Sigmoid colon (tissue), 4 donors: ENCODE results near the gene ALKBH1.

ENCODE experiments used
- EP300 ChIP-seq, 4 donors: sonication (generic); formaldehyde crosslinking; IDR thresholded peaks; one replicate each; pipeline ENCODE4 v1.6.1; 2017; ENCODE audit warnings: antibody characterized with exemption in 4 of 4
- POLR2A ChIP-seq, 2 donors: fragments of 450-650 bp; IDR thresholded peaks; one replicate each; pipeline ENCODE4 v1.6.1; 2016; ENCODE audit warnings: antibody characterized with exemption in 2 of 2, mild to moderate bottlenecking in 2 of 2, moderate library complexity in 2 of 2
- POLR2AphosphoS5 ChIP-seq, 4 donors: sonication (generic); formaldehyde crosslinking; IDR thresholded peaks; one replicate each; pipeline ENCODE4 v1.6.1; 2017; ENCODE audit warnings: antibody characterized with exemption in 4 of 4
- TF ChIP-seq, protein P1 (sequence below), 4 experiments: fragments of 450-650 bp in 3 of 4; fragments of 200-600 bp in 1 of 4; IDR thresholded peaks; one replicate each; pipeline ENCODE4 v1.5.1; 2016 to 2019; ENCODE audit warnings: antibody characterized with exemption in 4 of 4, mild to moderate bottlenecking in 3 of 4, moderate library complexity in 2 of 4

DNA sequence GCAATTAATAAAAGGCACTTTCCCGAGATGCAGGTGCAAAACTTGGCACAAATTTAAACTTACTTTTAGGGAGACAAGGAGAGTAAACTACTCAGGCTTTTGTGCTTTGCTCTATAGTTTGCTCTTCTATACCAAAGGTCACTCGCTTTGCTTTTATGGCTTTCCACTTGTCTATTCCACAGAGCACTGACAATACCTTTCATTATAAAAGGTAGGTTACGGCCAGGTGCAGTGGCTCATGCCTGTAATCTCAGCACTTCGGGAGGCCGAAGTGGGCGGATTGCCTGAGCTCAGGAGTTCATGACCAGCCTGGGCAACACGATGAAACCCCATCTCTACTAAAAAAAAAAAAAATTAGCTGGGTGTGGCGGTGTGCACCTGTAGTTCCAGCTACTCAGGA, 32.9 kb downstream of the ALKBH1 start:
- TF ChIP-seq, protein P1, sequence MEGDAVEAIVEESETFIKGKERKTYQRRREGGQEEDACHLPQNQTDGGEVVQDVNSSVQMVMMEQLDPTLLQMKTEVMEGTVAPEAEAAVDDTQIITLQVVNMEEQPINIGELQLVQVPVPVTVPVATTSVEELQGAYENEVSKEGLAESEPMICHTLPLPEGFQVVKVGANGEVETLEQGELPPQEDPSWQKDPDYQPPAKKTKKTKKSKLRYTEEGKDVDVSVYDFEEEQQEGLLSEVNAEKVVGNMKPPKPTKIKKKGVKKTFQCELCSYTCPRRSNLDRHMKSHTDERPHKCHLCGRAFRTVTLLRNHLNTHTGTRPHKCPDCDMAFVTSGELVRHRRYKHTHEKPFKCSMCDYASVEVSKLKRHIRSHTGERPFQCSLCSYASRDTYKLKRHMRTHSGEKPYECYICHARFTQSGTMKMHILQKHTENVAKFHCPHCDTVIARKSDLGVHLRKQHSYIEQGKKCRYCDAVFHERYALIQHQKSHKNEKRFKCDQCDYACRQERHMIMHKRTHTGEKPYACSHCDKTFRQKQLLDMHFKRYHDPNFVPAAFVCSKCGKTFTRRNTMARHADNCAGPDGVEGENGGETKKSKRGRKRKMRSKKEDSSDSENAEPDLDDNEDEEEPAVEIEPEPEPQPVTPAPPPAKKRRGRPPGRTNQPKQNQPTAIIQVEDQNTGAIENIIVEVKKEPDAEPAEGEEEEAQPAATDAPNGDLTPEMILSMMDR (IDR thresholded peaks at IDR 0.05), result no peak
- no peak for TF ChIP-seq POLR2A (IDR thresholded peaks at IDR 0.05)
- TF ChIP-seq EP300 (IDR thresholded peaks at IDR 0.05), result no peak
- TF ChIP-seq POLR2AphosphoS5 (IDR thresholded peaks at IDR 0.05), result no peak
